ENCODE results near the gene RSRC1.

- TF ChIP-seq CTCF (conservative IDR thresholded peaks at IDR 0.05 in 1 of 2, IDR thresholded peaks at IDR 0.05 in 1 of 2; ENCODE audit: low read depth in 1 of 2, low read length in 2 of 2) (no peak), EZH2 (IDR thresholded peaks at IDR 0.05; ENCODE audit: low read length, missing control alignments) (no peak)
Observed at GRCh38 chr3:158185711-158186110, 75.8 kb downstream of the RSRC1 start.
